MM.1S (cell line): ENCODE data around the gene SLC8A1.

ENCODE experiments used
- DNase-seq: peaks from one replicate; pipeline ENCODE4 v3.0.0-alpha.2; 2015
- H2AFZ ChIP-seq: fragments of 300-600 bp; sonication (generic); 2 replicates; pipeline ENCODE4 v1.6.0; 2016; ENCODE audit warnings: antibody characterized with exemption, low read length
- H3F3A ChIP-seq: fragments of 300-600 bp; sonication (generic); 2 replicates; pipeline ENCODE4 v1.6.1; 2016; ENCODE audit warnings: mild to moderate bottlenecking, antibody characterized with exemption, low read length, moderate library complexity, mixed read lengths; ENCODE audit not compliant: insufficient read depth
- H3K27ac ChIP-seq: fragments of 300-600 bp; sonication (generic); 2 replicates; pipeline ENCODE4 v1.5.1; 2016; ENCODE audit warnings: mild to moderate bottlenecking, low read length
- H3K27me3 ChIP-seq: fragments of 300-600 bp; sonication (generic); replicated peaks from 2 replicates; pipeline ENCODE4 v1.6.0; 2016; ENCODE audit warnings: low read length; ENCODE audit not compliant: insufficient read depth
- H3K36me3 ChIP-seq: fragments of 300-600 bp; sonication (generic); replicated peaks from 2 replicates; pipeline ENCODE4 v1.6.1; 2016; ENCODE audit warnings: mild to moderate bottlenecking, low read length, mixed read lengths; ENCODE audit not compliant: insufficient read depth
- H3K4me1 ChIP-seq: fragments of 300-600 bp; sonication (generic); 2 replicates; pipeline ENCODE4 v1.6.1; 2016; ENCODE audit warnings: low read length, mixed read lengths
- H3K4me2 ChIP-seq: fragments of 300-600 bp; sonication (generic); 2 replicates; pipeline ENCODE4 v1.6.0; 2016; ENCODE audit warnings: low read depth, low read length
- H3K4me3 ChIP-seq: fragments of 300-600 bp; sonication (generic); 2 replicates; pipeline ENCODE4 v1.5.1; 2016; ENCODE audit warnings: low read length, mixed read lengths
- H3K79me2 ChIP-seq: fragments of 300-600 bp; sonication (generic); 2 replicates; pipeline ENCODE4 v1.6.1; 2016; ENCODE audit warnings: mixed run types, low read length, mixed read lengths
- H3K9ac ChIP-seq: fragments of 300-600 bp; sonication (generic); 2 replicates; pipeline ENCODE4 v1.6.1; 2016; ENCODE audit warnings: low read length, mixed read lengths
- H3K9me2 ChIP-seq: fragments of 300-600 bp; sonication (generic); replicated peaks from 2 replicates; pipeline ENCODE4 v1.6.1; 2016; ENCODE audit warnings: mild to moderate bottlenecking, low read length, mixed read lengths; ENCODE audit not compliant: insufficient read depth
- H3K9me3 ChIP-seq: fragments of 300-600 bp; sonication (generic); replicated peaks from 2 replicates; pipeline ENCODE4 v1.6.1; 2016; ENCODE audit warnings: mild to moderate bottlenecking, low read length, mixed read lengths; ENCODE audit not compliant: insufficient read depth
- H4K20me1 ChIP-seq: fragments of 300-600 bp; sonication (generic); 2 replicates; pipeline ENCODE4 v1.6.1; 2016; ENCODE audit warnings: mild to moderate bottlenecking, low read length, moderate library complexity, mixed read lengths; ENCODE audit not compliant: insufficient read depth
- EZH2 ChIP-seq: fragments of 300-600 bp; sonication (generic); optimal IDR thresholded peaks from 2 replicates; pipeline ENCODE3; 2017; ENCODE audit warnings: low read depth, mild to moderate bottlenecking, antibody characterized with exemption, low read length, mixed read lengths
- EZH2phosphoT487 ChIP-seq: fragments of 300-600 bp; sonication (generic); IDR thresholded peaks from 2 replicates; pipeline ENCODE4 v1.6.1; 2018; ENCODE audit warnings: antibody characterized with exemption, low read length
- TF ChIP-seq, protein P1 (sequence below): fragments of 300-600 bp; sonication (generic); IDR thresholded peaks from 2 replicates; pipeline ENCODE4 v1.5.1; 2016; ENCODE audit warnings: antibody characterized with exemption, low read length, mixed read lengths

Gene SLC8A1

DNA sequence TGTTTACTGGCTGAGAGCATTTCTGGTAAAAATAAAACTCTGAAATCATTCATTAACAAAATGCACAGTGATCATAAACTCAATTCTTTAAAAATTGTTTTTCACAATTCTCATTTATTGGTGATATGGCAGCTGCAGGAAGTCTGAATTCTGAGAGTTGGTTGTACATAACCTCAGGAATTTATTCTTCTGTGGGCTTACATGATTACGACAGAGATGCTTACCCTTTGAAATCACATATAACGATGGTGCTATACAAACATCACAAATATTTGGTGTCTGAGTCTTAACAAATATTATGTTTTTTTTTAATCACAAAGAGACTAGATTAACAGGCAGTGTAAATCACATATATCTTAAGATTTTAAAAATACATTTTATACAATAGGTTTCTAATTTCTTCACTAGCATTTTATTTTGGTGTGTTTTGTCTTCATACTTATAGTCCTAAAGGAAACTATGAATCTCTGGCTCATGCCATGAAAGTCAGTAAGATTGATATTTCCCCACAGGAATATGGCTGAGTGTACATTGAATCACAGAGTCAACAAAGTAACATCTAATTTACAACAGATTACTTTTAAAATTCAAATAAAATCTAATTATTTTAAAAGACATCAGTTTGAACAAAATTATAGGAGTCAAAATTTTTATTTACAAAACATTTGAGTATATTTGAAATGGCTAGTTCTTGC, 354.1 kb downstream of the SLC8A1 start:
- H3K9me2 ChIP-seq = no peaks in the 10 kb centered on the region
- H3K9me3 ChIP-seq = no peaks in the 10 kb centered on the region
- no peaks in the 10 kb centered on the region for H3K36me3 ChIP-seq
- TF ChIP-seq EZH2phosphoT487 = no peak
- 0 out of 2 replicates have a peak, but pooled peaks cover 6% of the 10 kb centered on the region for H3K4me1 ChIP-seq
- no peaks in the 10 kb centered on the region for H3K79me2 ChIP-seq
- DNase-seq = no peak
- H2AFZ ChIP-seq = no peak overlapping the region
- H3K4me3 ChIP-seq = no peak overlapping the region
- no peaks in the 10 kb centered on the region for H3F3A ChIP-seq
- H3K9ac ChIP-seq = no peak overlapping the region
- H3K27ac ChIP-seq = no peak overlapping the region
- H3K4me2 ChIP-seq = no peak overlapping the region
- no peaks in the 10 kb centered on the region for H3K27me3 ChIP-seq
- H4K20me1 ChIP-seq = no peaks in the 10 kb centered on the region

DNA sequence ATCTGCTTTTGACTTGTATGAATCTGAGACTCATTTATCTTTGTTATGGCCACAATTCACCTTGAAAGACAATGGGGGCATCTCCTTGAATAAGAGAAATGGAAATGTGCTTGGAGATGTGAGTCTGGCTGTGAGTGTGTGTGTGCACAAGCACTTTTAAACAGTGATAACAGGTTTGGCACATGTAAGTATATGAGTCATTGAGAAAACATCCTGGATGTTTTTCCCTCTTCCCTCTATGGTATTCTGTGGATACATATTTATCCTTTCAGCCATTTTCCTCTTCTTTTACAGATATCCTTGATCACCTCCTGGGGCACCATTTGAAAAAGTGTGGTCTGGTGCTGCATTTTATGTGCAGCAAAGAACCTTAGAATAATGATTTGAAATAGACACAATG, 355.5 kb downstream of the SLC8A1 start:
- TF ChIP-seq EZH2phosphoT487 = no peak
- TF ChIP-seq, protein P1, sequence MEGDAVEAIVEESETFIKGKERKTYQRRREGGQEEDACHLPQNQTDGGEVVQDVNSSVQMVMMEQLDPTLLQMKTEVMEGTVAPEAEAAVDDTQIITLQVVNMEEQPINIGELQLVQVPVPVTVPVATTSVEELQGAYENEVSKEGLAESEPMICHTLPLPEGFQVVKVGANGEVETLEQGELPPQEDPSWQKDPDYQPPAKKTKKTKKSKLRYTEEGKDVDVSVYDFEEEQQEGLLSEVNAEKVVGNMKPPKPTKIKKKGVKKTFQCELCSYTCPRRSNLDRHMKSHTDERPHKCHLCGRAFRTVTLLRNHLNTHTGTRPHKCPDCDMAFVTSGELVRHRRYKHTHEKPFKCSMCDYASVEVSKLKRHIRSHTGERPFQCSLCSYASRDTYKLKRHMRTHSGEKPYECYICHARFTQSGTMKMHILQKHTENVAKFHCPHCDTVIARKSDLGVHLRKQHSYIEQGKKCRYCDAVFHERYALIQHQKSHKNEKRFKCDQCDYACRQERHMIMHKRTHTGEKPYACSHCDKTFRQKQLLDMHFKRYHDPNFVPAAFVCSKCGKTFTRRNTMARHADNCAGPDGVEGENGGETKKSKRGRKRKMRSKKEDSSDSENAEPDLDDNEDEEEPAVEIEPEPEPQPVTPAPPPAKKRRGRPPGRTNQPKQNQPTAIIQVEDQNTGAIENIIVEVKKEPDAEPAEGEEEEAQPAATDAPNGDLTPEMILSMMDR = no peak
- no peak for TF ChIP-seq EZH2
- Histone ChIP-seq H3K4me1 (0 out of 2 replicates have a peak, but pooled peaks cover 3% of the 10 kb centered on the region), H3K27me3 (no peaks in the 10 kb centered on the region), H3K27ac (no peak overlapping the region), H3K9me2 (no peaks in the 10 kb centered on the region), H2AFZ (no peak overlapping the region), H3K9ac (no peak overlapping the region), H3K4me2 (no peak overlapping the region), H3F3A (no peaks in the 10 kb centered on the region), H4K20me1 (no peaks in the 10 kb centered on the region), H3K36me3 (no peaks in the 10 kb centered on the region), H3K9me3 (no peaks in the 10 kb centered on the region), H3K79me2 (no peaks in the 10 kb centered on the region), H3K4me3 (no peak overlapping the region)
- DNase-seq = no peak

DNA sequence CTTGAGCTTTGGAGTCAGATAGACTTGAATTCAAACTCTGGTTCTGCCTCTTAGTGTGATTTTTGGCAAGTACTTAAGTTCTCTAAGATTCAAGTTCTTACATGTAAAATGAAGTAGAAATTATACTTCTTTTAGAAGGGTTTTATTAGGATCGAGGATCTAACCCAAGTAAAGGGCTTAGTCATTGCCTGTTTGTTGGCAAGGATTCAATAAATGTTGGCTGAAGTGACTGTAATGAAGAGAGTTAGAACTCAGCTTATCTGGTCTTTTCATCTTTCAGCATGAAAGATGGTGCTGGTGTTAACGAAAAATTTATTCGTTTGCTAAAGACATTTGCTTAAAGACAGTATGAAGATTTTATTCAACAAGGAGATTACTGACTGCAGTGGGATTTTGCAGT, 356.9 kb downstream of the SLC8A1 start:
- H4K20me1 ChIP-seq = no peaks in the 10 kb centered on the region
- H3K27ac ChIP-seq = no peak overlapping the region
- H3K36me3 ChIP-seq = no peaks in the 10 kb centered on the region
- H3K9me3 ChIP-seq = no peaks in the 10 kb centered on the region
- H3K4me1 ChIP-seq = no peaks in the 10 kb centered on the region
- no peak overlapping the region for H3K4me2 ChIP-seq
- H3K9me2 ChIP-seq = no peaks in the 10 kb centered on the region
- no peaks in the 10 kb centered on the region for H3K27me3 ChIP-seq
- H3K4me3 ChIP-seq = no peak overlapping the region
- TF ChIP-seq, protein P1 = no peak
- no peak for TF ChIP-seq EZH2
- no peak for TF ChIP-seq EZH2phosphoT487
- H3F3A ChIP-seq = no peaks in the 10 kb centered on the region
- DNase-seq = no peak
- H3K9ac ChIP-seq = no peak overlapping the region
- no peaks in the 10 kb centered on the region for H3K79me2 ChIP-seq
- H2AFZ ChIP-seq = no peak overlapping the region

DNA sequence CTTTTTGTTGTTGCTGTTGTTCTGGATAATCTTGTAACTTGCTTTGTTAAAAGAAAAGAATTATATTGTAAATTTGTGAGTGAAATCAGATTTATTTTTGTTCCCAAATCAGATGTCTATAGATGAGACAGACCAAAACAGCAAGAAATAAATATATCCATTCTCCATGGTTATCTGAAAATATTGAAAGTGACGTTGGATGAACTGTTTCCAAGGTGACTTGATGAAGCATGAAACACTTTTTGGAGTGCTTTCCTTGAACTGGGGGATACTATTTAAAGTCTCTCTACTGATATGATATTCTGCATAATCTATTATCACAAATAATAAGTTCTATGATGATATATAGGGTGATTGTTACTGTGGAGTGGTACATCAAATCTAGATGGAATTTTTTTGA, 357.4 kb downstream of the SLC8A1 start:
- Histone ChIP-seq H3F3A (no peaks in the 10 kb centered on the region), H3K9me3 (no peaks in the 10 kb centered on the region), H3K4me1 (no peaks in the 10 kb centered on the region), H3K27ac (no peak overlapping the region), H4K20me1 (no peaks in the 10 kb centered on the region), H3K27me3 (no peaks in the 10 kb centered on the region), H3K79me2 (no peaks in the 10 kb centered on the region), H3K9me2 (no peaks in the 10 kb centered on the region), H2AFZ (no peak overlapping the region), H3K36me3 (no peaks in the 10 kb centered on the region), H3K4me2 (no peak overlapping the region), H3K9ac (no peak overlapping the region), H3K4me3 (no peak overlapping the region)
- TF ChIP-seq EZH2phosphoT487 = no peak
- no peak for TF ChIP-seq EZH2
- TF ChIP-seq, protein P1 = no peak
- DNase-seq = no peak
